Coronary artery (tissue), 2 donors: ENCODE results near the gene MCTP2.
"Not testable (repeated sequence)": the region's sequence is repeated elsewhere in the genome, so short reads cannot be mapped to it uniquely, and the experiment has no call there.

ENCODE experiments used
- DNase-seq: peaks from one replicate; pipeline ENCODE4 v3.0.0-alpha.2; 2017; ENCODE audit warnings: low spot score
- H3K27ac ChIP-seq, 2 donors: fragments of 200-600 bp; sonication (generic); one replicate each; pipeline ENCODE4 v1.5.1; 2016 to 2019
- H3K4me3 ChIP-seq: fragments of 200-600 bp; sonication (generic); 2 replicates; pipeline ENCODE4 v1.5.1; 2016; ENCODE audit warnings: mild to moderate bottlenecking, moderate library complexity
- CTCF ChIP-seq: fragments of 200-600 bp; sonication (generic); IDR thresholded peaks from one replicate; pipeline ENCODE4 v1.5.1; 2019; ENCODE audit warnings: antibody characterized with exemption

The MCTP2 gene

GRCh38 chr15:94493176-94493575 is 261.8 kb downstream of the MCTP2 start:
- no peak for DNase-seq
- Histone ChIP-seq H3K27ac (no peak overlapping the region), H3K4me3 (no peak overlapping the region)
- TF ChIP-seq CTCF = no peak

GRCh38 chr15:94493586-94493985 is 262.2 kb downstream of the MCTP2 start:
- H3K27ac ChIP-seq, H3K4me3 ChIP-seq, DNase-seq: not testable (repeated sequence)

- TF ChIP-seq CTCF = no peak
- no peak overlapping the region for H3K4me3 ChIP-seq
- H3K27ac ChIP-seq = no peak overlapping the region
- DNase-seq = no peak
Measured at GRCh38 chr15:94494732-94495131, 263.4 kb downstream of the MCTP2 start.

GRCh38 chr15:94503293-94503692 is 271.9 kb downstream of the MCTP2 start:
- Histone ChIP-seq H3K4me3 (no peak overlapping the region), H3K27ac (no peak overlapping the region)
- no peak for DNase-seq
- TF ChIP-seq CTCF = no peak

GRCh38 chr15:94509259-94509658 is 277.9 kb downstream of the MCTP2 start:
- TF ChIP-seq CTCF = no peak
- Histone ChIP-seq H3K27ac (no peak overlapping the region), H3K4me3 (no peak overlapping the region)
- no peak for DNase-seq

- no peak for DNase-seq
- no peak for TF ChIP-seq CTCF
- no peak overlapping the region for H3K4me3 ChIP-seq
- no peak overlapping the region for H3K27ac ChIP-seq
Measured at GRCh38 chr15:94522125-94522524, 290.8 kb downstream of the MCTP2 start.

GRCh38 chr15:94523873-94524272 is 292.5 kb downstream of the MCTP2 start:
- H3K4me3 ChIP-seq = no peak overlapping the region
- TF ChIP-seq CTCF = no peak
- no peak overlapping the region for H3K27ac ChIP-seq
- no peak for DNase-seq

- DNase-seq = no peak
- Histone ChIP-seq H3K4me3 (no peak overlapping the region), H3K27ac (no peak overlapping the region)
- TF ChIP-seq CTCF = no peak
Measured at GRCh38 chr15:94524565-94524964, 293.2 kb downstream of the MCTP2 start.
